Effector memory CD8-positive, alpha-beta T cell (primary cell): ENCODE measurements around the gene TECTB.

Experiments used
- ATAC-seq: fragments of 150-1000 bp; cut with Tn5 transposase; replicated peaks from 2 replicates; pipeline ENCODE4 v1.10.0; 2021; ENCODE audit warnings: mild to moderate bottlenecking, moderate library complexity
- DNase-seq, 3 experiments: peaks; one replicate each; pipeline ENCODE4 v3.0.0; 2021
- H3K27ac Mint-ChIP-seq, 2 donors: one replicate each; pipeline ENCODE4 v1.8.0; 2022; ENCODE audit warnings: mild to moderate bottlenecking in 2 of 2, mixed read lengths in 2 of 2, moderate library complexity in 2 of 2
- H3K27me3 Mint-ChIP-seq, 2 donors: one replicate each; pipeline ENCODE4 v1.8.0; 2022; ENCODE audit warnings: mixed read lengths in 2 of 2
- H3K36me3 Mint-ChIP-seq: one replicate; pipeline ENCODE4 v1.8.0; 2022; ENCODE audit warnings: mild to moderate bottlenecking, moderate library complexity, mixed read lengths; ENCODE audit not compliant: insufficient read depth
- H3K4me1 Mint-ChIP-seq, 2 donors: one replicate each; pipeline ENCODE4 v1.8.0; 2022; ENCODE audit warnings: low read depth in 2 of 2, mixed read lengths in 2 of 2
- H3K4me3 Mint-ChIP-seq, 2 donors: one replicate each; pipeline ENCODE4 v1.8.0; 2022; ENCODE audit warnings: mild to moderate bottlenecking in 2 of 2, mixed read lengths in 2 of 2, moderate library complexity in 2 of 2
- H3K9me3 Mint-ChIP-seq, 2 donors: one replicate each; pipeline ENCODE4 v1.8.0; 2022; ENCODE audit warnings: mixed read lengths in 2 of 2

TECTB gene

DNA sequence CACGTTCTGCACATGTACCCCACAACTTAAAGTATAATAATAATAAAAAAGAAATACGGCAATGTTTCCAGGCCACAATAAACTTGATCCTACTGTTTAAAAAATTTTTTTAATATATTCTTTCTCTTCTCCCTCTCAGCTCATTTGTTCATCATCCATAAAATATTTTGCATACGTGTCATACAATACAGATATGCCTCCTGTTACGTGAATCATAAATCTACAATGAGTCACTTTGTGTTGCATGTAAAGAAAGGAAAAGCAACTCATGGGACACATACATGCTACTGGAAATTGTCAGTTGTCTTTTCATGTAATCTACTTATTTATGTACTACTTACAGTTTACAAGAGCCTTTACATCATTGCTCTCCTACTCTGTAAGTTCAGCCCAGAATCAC is 1.1 kb upstream of the TECTB start:
- Mint-ChIP-seq H3K36me3 (no peaks in the 10 kb centered on the region), H3K4me1 (no peaks in the 10 kb centered on the region), H3K4me3 (no peak overlapping the region), H3K9me3 (no peaks in the 10 kb centered on the region), H3K27me3 (peaks cover 39 to 76% of the 10 kb centered on the region in 2 donors), H3K27ac (no peak overlapping the region)
- ATAC-seq (no peak), DNase-seq (no peak)

DNA sequence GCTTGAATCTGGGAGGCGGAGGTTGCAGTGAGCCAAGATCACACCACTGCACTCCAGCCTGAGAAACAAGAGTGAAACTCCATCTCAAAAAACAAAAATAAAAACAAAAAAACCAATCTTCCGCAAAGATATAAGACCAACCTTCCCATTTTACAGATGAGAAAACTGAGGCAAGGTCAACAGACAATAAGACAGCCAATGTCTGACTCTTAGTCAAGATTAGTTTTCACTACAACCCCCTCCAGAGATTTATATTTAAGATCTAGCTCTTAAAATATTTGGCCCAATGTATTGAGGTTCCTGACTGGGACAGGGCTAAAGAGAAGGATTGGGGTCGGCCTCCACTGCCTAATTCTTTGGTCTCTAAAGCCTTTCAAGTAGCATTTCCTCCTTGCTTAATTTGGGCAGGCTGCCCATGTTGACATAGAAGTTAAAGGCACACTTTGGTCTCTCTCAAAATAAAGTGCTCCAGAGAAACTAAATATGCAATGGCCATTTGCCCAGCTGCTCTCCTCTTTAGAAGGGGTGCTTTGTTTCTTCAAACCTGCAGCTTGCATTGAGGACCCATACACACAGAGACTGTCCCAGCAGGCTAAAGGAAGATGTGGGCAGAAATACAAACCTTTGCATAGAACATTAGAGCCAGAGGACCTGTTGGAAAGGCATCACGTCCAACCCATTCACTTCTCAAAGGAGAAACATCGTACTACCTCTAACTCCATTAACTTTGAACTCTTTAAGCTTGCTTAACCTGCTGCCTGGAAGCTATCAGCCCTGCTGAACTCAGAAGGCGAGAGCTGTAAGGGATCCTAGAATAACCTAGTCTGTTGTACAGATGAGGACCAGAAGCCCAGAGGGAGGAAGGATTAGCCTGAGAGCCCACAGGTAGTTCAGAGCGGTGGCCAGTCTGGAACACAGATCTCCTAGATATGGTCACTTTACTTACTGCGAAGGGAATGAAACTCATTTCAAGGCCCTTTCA is 3.9 kb downstream of the TECTB start:
- Mint-ChIP-seq H3K4me1 (peaks cover 0 to 2% of the 10 kb centered on the region in 2 donors), H3K36me3 (no peaks in the 10 kb centered on the region), H3K9me3 (no peaks in the 10 kb centered on the region), H3K27me3 (peaks cover 27 to 44% of the 10 kb centered on the region in 2 donors), H3K4me3 (no peak overlapping the region), H3K27ac (no peak overlapping the region)
- ATAC-seq (no peak), DNase-seq (no peak)

DNA sequence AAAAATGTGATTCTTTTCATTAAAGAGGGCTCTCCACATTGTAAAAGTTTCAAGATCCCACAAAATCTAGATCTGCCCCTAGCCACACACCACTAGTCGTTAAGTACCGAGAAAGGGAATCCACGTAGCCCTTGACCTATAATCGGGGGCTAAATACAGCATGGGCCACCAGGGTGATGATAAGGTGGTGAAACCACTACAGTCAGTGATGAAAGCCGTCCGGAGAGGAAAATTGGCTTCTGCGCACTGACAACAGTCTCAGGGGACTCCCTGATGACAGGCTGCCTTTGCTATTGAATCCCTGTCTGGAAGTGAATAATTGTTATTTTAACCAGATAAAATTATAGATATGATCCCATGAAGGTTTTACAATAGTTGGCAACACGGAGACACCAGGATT is 4.6 kb downstream of the TECTB start:
- Mint-ChIP-seq H3K4me3 (no peak overlapping the region), H3K27me3 (peaks cover 27 to 45% of the 10 kb centered on the region in 2 donors), H3K36me3 (no peaks in the 10 kb centered on the region), H3K27ac (no peak overlapping the region), H3K9me3 (no peaks in the 10 kb centered on the region), H3K4me1 (peaks cover 0 to 2% of the 10 kb centered on the region in 2 donors)
- DNase-seq (no peak), ATAC-seq (no peak)

DNA sequence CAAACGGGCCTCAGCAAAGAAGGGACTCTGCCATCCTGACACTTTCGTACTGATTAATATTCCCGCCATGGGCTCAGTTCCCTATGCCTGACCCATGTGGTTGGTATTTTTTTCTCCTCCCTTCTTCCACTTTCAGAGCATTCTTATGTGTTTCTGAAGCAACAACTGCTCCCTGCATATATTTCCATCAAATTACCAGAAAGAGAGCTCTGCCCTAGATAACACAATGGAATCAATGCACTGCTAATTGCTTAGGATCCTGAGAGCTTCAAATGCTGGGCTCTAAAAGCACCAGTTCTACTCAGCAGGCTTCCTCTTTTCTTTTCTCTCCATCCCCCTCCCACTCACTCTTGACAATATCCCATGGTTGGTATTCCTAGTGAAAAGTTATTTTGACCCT is 5.3 kb downstream of the TECTB start:
- no peaks in the 10 kb centered on the region for H3K36me3 Mint-ChIP-seq
- ATAC-seq: no peak
- no peaks in the 10 kb centered on the region for H3K9me3 Mint-ChIP-seq
- H3K4me3 Mint-ChIP-seq: no peak overlapping the region
- H3K27me3 Mint-ChIP-seq: peaks cover 28 to 47% of the 10 kb centered on the region in 2 donors
- H3K4me1 Mint-ChIP-seq: peaks cover 0 to 2% of the 10 kb centered on the region in 2 donors
- DNase-seq: no peak
- no peak overlapping the region for H3K27ac Mint-ChIP-seq

DNA sequence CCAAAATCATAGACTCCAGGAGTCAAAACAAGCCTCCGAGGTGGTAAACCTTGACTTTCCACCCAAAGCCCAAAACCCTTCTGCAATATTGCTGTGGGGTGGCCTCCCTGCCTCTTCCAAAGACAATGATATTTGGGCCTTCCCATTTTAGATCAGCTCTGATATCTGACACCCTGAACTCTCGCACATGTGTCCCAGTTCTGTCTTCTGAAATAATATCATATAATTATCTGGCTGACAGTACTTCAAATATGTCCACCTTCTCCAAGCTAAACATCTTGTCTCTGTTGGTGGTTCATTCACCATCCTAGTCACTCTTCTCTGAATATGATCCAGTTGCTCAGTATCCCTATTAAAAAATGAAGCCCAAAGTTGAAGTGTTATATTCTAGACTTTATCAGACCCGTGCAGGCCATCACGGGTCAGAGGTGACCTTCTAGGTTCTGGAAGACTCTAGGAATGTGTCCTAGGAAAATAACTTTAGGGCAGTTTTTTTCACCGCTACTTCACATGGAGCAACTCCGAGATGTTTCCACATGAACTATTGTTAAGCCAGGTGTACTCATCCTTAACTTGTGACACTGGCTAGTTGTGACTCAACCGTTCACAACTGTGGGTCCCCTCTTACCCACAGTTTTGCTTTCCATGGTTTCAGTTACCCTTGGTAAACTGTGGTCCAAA is 6.3 kb downstream of the TECTB start:
- H3K27me3 Mint-ChIP-seq: peaks cover 36 to 51% of the 10 kb centered on the region in 2 donors
- no peaks in the 10 kb centered on the region for H3K36me3 Mint-ChIP-seq
- DNase-seq (no peak), ATAC-seq (no peak)
- H3K4me1 Mint-ChIP-seq: peaks cover 0 to 2% of the 10 kb centered on the region in 2 donors
- H3K27ac Mint-ChIP-seq: no peak overlapping the region
- H3K9me3 Mint-ChIP-seq: no peaks in the 10 kb centered on the region
- H3K4me3 Mint-ChIP-seq: no peak overlapping the region

DNA sequence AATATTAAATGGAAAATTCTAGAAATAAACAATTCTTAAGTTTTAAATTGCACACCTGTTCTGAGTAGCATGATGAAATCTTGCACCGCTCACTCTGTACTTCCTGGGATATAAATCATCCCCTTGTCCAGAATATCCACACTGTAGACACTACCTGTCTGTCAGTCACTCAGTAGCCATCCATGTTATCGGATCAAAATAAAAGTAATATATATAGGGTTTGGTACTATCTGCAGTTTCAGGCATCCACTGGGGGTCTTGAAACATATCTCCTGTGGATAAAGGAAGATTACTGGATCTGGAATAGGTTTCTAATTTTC is 6.8 kb downstream of the TECTB start:
- no peaks in the 10 kb centered on the region for H3K36me3 Mint-ChIP-seq
- no peaks in the 10 kb centered on the region for H3K9me3 Mint-ChIP-seq

DNA sequence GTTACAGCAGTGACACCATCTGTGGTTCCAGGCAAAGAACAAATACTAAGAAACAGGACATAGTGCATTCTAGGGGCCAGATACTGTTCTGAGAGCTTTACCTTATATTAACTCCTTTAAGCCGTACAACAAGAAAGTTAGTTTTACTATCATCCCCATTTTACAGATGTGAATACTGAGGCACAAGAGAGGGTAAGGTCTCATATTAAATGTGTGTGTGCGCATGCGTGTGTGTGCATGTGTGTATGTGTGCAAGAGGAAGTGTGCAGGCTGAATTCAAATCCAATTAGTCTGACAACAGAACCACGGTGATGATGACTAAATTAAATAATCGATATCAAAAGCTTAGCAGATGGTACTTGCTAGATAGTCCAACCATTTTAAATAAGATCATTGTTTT is 11.0 kb downstream of the TECTB start:
- H3K27ac Mint-ChIP-seq: no peak overlapping the region
- H3K36me3 Mint-ChIP-seq: no peaks in the 10 kb centered on the region
- peaks cover 17 to 32% of the 10 kb centered on the region in 2 donors for H3K27me3 Mint-ChIP-seq
- DNase-seq (no peak), ATAC-seq (no peak)
- no peaks in the 10 kb centered on the region for H3K9me3 Mint-ChIP-seq
- no peak overlapping the region for H3K4me3 Mint-ChIP-seq
- no peaks in the 10 kb centered on the region for H3K4me1 Mint-ChIP-seq

More for the DNA sequence above, 6.8 kb downstream of the TECTB start:
- H3K27ac Mint-ChIP-seq: no peak overlapping the region
- H3K4me3 Mint-ChIP-seq: no peak overlapping the region
- H3K27me3 Mint-ChIP-seq: peaks cover 36 to 46% of the 10 kb centered on the region in 2 donors
- H3K4me1 Mint-ChIP-seq: peaks cover 0 to 2% of the 10 kb centered on the region in 2 donors
- ATAC-seq (no peak), DNase-seq (no peak)

DNA sequence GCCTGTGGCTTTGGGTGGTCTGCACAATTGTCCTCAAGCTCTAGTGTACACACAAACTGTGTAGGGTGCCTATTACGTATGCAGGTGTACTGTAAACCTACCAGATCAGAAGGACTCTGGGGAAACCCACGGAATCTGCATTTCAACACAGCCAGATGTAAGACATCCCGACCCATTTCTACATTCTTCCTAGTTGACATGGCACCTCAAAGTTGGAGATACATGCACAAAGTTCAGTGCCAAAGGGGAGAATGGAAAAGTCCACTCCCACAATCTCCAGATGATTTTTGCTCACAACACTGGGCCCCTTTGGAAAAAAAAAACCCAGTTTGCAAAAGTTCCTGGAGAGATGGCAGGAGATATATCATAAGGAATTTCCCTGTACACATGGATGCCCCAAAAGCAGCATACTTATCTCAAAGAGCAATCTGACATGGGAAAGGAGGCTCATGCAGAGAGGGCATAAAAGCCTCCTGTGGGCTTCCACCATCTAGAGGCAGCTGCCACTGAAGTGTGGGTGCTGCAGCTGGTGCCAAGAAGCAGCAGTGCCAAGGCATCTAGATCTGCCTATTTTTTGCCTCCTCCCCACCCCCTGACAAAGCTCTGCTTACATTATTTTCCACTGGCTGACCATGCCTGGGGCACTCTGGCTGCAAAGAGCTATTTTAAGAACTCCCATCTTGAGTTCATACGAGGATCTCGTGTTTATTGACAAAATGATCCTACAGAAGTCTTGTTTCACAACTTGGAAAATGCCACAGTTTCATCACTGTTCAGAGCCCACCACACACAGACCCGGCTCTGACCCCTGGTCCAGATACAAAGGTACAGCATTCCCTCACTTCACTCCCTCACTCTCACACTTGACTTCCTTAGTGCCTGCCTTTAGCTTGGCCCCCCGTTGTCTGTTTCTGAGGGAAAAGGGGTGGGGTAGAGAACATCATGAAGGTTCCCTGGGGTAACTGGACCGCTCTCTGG is 12.9 kb downstream of the TECTB start:
- DNase-seq (no peak), ATAC-seq (no peak)
- Mint-ChIP-seq H3K4me3 (no peak overlapping the region), H3K27me3 (peaks cover 15 to 37% of the 10 kb centered on the region in 2 donors), H3K4me1 (no peaks in the 10 kb centered on the region), H3K27ac (no peak overlapping the region), H3K9me3 (no peaks in the 10 kb centered on the region), H3K36me3 (no peaks in the 10 kb centered on the region)

DNA sequence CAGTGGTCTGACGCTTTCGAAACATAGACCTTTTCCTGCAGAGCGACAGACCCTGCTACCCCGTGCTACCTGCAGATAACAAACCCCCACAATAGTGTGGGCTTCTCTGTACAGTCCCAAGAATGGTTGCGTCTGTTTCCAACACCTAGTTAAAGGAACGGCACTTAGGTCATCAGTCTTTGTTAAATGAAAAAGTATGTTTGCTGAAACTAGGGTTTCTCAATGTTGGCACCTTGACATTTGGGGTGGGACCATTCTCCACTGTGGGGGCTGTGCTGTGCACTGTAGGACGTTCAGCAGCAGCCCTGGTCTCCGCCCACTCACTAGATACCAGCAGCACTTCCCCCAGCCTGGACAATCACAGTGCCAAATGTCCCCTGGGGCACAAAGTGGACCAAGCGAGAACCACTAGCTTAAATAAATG is 13.7 kb downstream of the TECTB start:
- H3K9me3 Mint-ChIP-seq: no peaks in the 10 kb centered on the region
- no peak overlapping the region for H3K4me3 Mint-ChIP-seq
- ATAC-seq (no peak), DNase-seq (no peak)
- peaks cover 13 to 37% of the 10 kb centered on the region in 2 donors for H3K27me3 Mint-ChIP-seq
- no peaks in the 10 kb centered on the region for H3K36me3 Mint-ChIP-seq
- no peaks in the 10 kb centered on the region for H3K4me1 Mint-ChIP-seq
- H3K27ac Mint-ChIP-seq: no peak overlapping the region

DNA sequence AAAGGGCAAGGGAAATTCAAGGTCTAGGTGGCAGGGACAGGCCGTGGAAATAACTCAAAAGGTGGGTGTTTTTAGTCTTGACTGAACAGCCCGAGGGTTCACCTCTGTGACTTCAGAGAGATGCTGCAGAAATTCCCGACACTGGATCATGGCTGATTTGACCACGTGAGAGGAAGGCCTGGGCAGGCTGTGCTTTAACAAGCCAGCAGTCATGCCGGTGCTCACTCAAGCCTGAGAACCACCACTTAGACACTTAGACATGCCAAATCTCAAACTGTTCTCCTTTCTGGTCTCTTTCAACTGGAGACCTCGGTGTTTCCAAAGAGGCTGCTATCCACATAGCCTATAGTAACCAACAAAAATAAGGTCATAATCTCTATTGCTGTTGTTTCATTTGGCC is 15.4 kb downstream of the TECTB start:
- Mint-ChIP-seq H3K36me3 (no peaks in the 10 kb centered on the region), H3K9me3 (no peaks in the 10 kb centered on the region), H3K4me3 (no peak overlapping the region), H3K27me3 (peaks cover 11 to 35% of the 10 kb centered on the region in 2 donors), H3K27ac (no peak overlapping the region), H3K4me1 (no peaks in the 10 kb centered on the region)
- DNase-seq (no peak), ATAC-seq (no peak)

DNA sequence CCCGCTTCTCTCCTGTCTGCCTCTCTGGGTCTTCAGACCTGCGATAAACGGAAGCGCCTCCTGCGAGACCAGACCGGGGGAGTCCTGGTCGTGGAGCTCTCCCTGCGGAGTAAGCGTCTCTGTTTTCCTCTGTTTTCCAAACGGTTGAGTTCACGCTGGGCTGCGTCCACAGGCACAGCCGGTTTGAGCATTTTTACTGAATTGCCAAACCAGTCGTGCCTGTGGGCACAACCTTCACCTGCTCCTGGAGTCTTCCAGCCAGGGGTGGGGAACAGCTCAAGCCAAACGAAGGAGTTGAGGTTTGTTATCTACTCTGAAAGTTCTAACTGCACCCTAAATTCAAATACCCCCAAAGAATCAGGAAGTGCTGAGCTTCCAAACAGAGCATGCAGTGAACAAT is 16.3 kb downstream of the TECTB start:
- Mint-ChIP-seq H3K9me3 (no peaks in the 10 kb centered on the region), H3K36me3 (no peaks in the 10 kb centered on the region), H3K27me3 (peaks cover 5 to 26% of the 10 kb centered on the region in 2 donors), H3K4me3 (no peak overlapping the region), H3K27ac (no peak overlapping the region), H3K4me1 (no peaks in the 10 kb centered on the region)
- DNase-seq: no peak
- ATAC-seq: no peak

DNA sequence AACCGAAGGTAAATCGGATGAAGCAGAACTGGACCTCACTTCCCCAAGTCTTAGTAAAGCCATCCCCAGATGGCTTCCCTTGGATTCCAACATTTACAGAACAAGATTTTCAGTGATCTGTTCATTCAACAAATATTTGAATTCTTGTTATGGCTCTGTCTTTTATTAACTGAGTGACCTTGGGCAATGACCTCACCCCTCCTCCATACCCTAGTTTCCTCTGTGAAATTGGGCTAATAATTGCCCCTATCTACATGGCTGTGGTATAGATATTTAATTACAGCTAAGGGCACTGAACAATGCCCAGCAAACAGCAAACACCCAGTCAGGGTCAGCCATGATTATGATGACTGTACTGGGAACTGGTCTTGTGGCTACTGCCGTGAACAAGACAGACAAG is 19.1 kb downstream of the TECTB start:
- H3K27me3 Mint-ChIP-seq: peaks cover 20 to 47% of the 10 kb centered on the region in 2 donors
- H3K27ac Mint-ChIP-seq: no peak overlapping the region
- ATAC-seq (no peak), DNase-seq (no peak)
- no peak overlapping the region for H3K4me3 Mint-ChIP-seq
- H3K36me3 Mint-ChIP-seq: peaks cover 4% of the 10 kb centered on the region
- no peaks in the 10 kb centered on the region for H3K4me1 Mint-ChIP-seq
- H3K9me3 Mint-ChIP-seq: no peaks in the 10 kb centered on the region

DNA sequence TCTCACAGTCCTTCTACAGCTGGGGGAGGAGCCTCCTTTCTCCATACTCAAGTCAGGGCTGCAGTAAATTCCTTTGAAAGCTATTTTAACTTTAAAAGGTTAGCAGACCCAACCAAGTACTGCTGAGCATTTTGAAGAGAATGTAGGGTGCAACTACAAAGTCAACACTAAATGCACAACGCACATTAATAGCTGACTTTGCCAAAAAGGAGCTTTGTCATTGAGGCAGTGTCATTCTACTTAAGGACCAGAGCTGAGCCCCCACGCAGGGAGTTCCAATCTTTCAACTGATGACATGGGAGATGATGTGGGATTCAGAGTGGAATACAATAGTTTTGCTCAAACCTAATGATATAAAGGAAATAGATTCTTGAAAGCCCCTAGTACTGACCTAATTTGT is 20.3 kb downstream of the TECTB start:
- Mint-ChIP-seq H3K27me3 (peaks cover 27 to 51% of the 10 kb centered on the region in 2 donors), H3K4me1 (no peaks in the 10 kb centered on the region), H3K36me3 (peaks cover 4% of the 10 kb centered on the region), H3K4me3 (no peak overlapping the region), H3K27ac (no peak overlapping the region), H3K9me3 (no peaks in the 10 kb centered on the region)
- no peak for ATAC-seq
- DNase-seq: no peak
